HCEC 1CT (cell line): Measurements from ENCODE around the gene MDH1.
"Not testable (repeated sequence)": the region's sequence is repeated elsewhere in the genome, so short reads cannot be mapped to it uniquely, and the experiment has no call there.

Experiments used
- DNase-seq: peaks from one replicate; pipeline ENCODE4 v3.0.0-alpha.2; 2017

The MDH1 gene

GRCh38 chr2:63588385-63589147 lies at the start of gene MDH1, which contains the start of gene WDPCP:
Gene MDH1, plus strand, starts transcription at chr2:63588963. Its CDS starts 81 bp downstream, at chr2:63589044.
Gene WDPCP, minus strand, starts transcription at chr2:63588477. Its CDS starts 206 bp downstream, at chr2:63588271.
- DNase-seq, result peak; percentile 100

GRCh38 chr2:63539416-63540162 lies 49.2 kb upstream of the MDH1 start:
- no peak for DNase-seq

- peak; percentile 19 for DNase-seq
Measured at GRCh38 chr2:63544017-63544627, 44.6 kb upstream of the MDH1 start.

- DNase-seq, result no peak
Measured at GRCh38 chr2:63545023-63545422, 43.7 kb upstream of the MDH1 start.

- DNase-seq, result peak; percentile 7
Measured at GRCh38 chr2:63553049-63553448, 35.7 kb upstream of the MDH1 start.

GRCh38 chr2:63555299-63555698 lies 33.5 kb upstream of the MDH1 start:
- DNase-seq, result no peak

GRCh38 chr2:63555931-63556330 lies 32.8 kb upstream of the MDH1 start:
- no peak for DNase-seq

- not testable (repeated sequence) for DNase-seq
Measured at GRCh38 chr2:63557819-63558218, 30.9 kb upstream of the MDH1 start.

GRCh38 chr2:63558922-63559321 lies 29.8 kb upstream of the MDH1 start:
- DNase-seq, result not testable (repeated sequence)

- DNase-seq, result no peak
Measured at GRCh38 chr2:63562751-63563150, 26.0 kb upstream of the MDH1 start.

- no peak for DNase-seq
Measured at GRCh38 chr2:63569740-63570139, 19.0 kb upstream of the MDH1 start.

GRCh38 chr2:63571291-63571690 lies 17.5 kb upstream of the MDH1 start:
- DNase-seq, result no peak

- DNase-seq, result no peak
Measured at GRCh38 chr2:63572001-63572400, 16.8 kb upstream of the MDH1 start.

- DNase-seq, result not testable (repeated sequence)
Measured at GRCh38 chr2:63573026-63573425, 15.7 kb upstream of the MDH1 start.

GRCh38 chr2:63573726-63574345 lies 14.9 kb upstream of the MDH1 start:
- not testable (repeated sequence) for DNase-seq

GRCh38 chr2:63576546-63576945 lies 12.2 kb upstream of the MDH1 start:
- DNase-seq, result no peak

- DNase-seq, result no peak
Measured at GRCh38 chr2:63578767-63579166, 10.0 kb upstream of the MDH1 start.

GRCh38 chr2:63580651-63581297 lies 8.0 kb upstream of the MDH1 start:
- DNase-seq, result no peak

GRCh38 chr2:63581298-63581961 lies 7.3 kb upstream of the MDH1 start:
- DNase-seq, result peak; percentile 39

- DNase-seq, result no peak
Measured at GRCh38 chr2:63582873-63583272, 5.9 kb upstream of the MDH1 start.

- DNase-seq, result peak; percentile 6
Measured at GRCh38 chr2:63587814-63588384, 864 bp upstream of the MDH1 start.
